ENCODE results near the gene TUFM. TPM values are rescaled to one million over a fixed set of nuclear protein-coding genes. Genes with fewer than 3 reads are reported as not detected.
A peak's percentile ranks its signal among the peaks of the same experiment; 100 is the strongest.

The TUFM gene
- total RNA-seq, 1 experiment from 2014 or later, result 207 TPM

DNA sequence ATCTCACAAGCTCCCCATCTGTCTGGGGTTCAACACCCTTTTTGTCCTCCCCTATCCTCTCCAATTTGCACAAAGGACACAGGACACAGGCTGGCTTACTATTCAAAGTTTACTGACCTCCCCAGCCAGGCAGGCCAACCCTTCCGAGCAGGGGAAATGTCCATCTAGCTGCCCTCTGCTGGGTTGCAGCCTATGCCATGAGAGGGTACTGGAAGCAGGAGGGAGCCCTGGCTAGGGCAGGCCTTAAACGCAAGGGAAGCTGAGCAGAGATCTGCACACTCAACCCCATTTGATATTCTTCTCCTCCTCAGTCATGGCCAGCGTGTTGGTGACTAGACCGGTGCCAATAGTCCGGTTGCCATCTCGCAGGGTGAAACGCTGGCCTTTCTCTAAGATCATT is 3.5 kb downstream of the TUFM start:
- Histone ChIP-seq H2AK5ac (ENCODE audit: insufficient read length, low read length) (no peak overlapping the region), H3K79me2 (ENCODE audit: insufficient read depth, low read length) (no peaks in the 10 kb centered on the region; the same call in 1 of the 2 replicates), H3K4ac (ENCODE audit: low read depth, low read length) (no peak overlapping the region), H4K8ac (replicated peaks; ENCODE audit: insufficient read length, low read depth, low read length) (no peak overlapping the region), H2BK12ac (ENCODE audit: insufficient read length, low read depth, low read length) (no peak overlapping the region), H3K27ac (ENCODE audit: insufficient read length, low read depth, low read length) (no peak overlapping the region), H3K27me3 (ENCODE audit: insufficient read depth, low read length) (no peaks in the 10 kb centered on the region), H3K23me2 (ENCODE audit: insufficient read length, low read depth, low read length, poor library complexity, severe bottlenecking) (peaks cover 5% of the 10 kb centered on the region), H2BK120ac (ENCODE audit: low read depth, low read length, poor library complexity, severe bottlenecking) (no peak overlapping the region), H4K5ac (ENCODE audit: insufficient read length, low read depth, low read length) (no peak overlapping the region), H2AFZ (ENCODE audit: low read length) (no peak overlapping the region), H3K4me2 (ENCODE audit: insufficient read depth, insufficient read length, low read length) (no peak overlapping the region), H3K56ac (ENCODE audit: insufficient read length, low read depth, low read length) (no peak overlapping the region), H3K23ac (ENCODE audit: insufficient read length, low read depth, low read length) (no peak overlapping the region), H3K9ac (ENCODE audit: extremely low read depth, insufficient read length, low read length) (no peak overlapping the region), H3K14ac (ENCODE audit: insufficient read depth, low read length) (no peak overlapping the region), H3K9me3 (ENCODE audit: control insufficient read depth, low read depth, low read length) (no peaks in the 10 kb centered on the region), H4K20me1 (ENCODE audit: control insufficient read depth, insufficient read depth, insufficient read length) (no peaks in the 10 kb centered on the region), H2BK20ac (ENCODE audit: low read depth, low read length, poor library complexity, severe bottlenecking) (no peak overlapping the region), H3K4me1 (ENCODE audit: insufficient read depth, low read length) (no peaks in the 10 kb centered on the region), H4K91ac (ENCODE audit: insufficient read length, low read depth, low read length) (no peak overlapping the region), H2BK15ac (ENCODE audit: low read depth, low read length) (no peak overlapping the region), H3K18ac (ENCODE audit: insufficient read length, low read depth, low read length) (no peak overlapping the region), H3K79me1 (ENCODE audit: insufficient read depth, low read depth, low read length, poor library complexity, severe bottlenecking) (no peaks in the 10 kb centered on the region), H2BK5ac (ENCODE audit: insufficient read length, low read length) (no peak overlapping the region), H3T11ph (ENCODE audit: low read length) (no peak overlapping the region)
- WGBS (ENCODE audit: extremely low coverage, insufficient read length, low lambda C conversion rate), result no CpG with 5 or more reads among the region's 7 CpGs
- DNase-seq, result no peak
- no peaks in the 10 kb centered on the region; the same call in 1 of the 2 replicates for H3K27me3 Mint-ChIP-seq (ENCODE audit: low read depth)
- H3K36me3 Mint-ChIP-seq (ENCODE audit: insufficient read depth in 1 of 3, low read depth in 3 of 3), result peaks cover 40 to 66% (median 44%) of the 10 kb centered on the region in 3 experiments; a peak in 6 of 7 replicates
- TF ChIP-seq, protein P1, sequence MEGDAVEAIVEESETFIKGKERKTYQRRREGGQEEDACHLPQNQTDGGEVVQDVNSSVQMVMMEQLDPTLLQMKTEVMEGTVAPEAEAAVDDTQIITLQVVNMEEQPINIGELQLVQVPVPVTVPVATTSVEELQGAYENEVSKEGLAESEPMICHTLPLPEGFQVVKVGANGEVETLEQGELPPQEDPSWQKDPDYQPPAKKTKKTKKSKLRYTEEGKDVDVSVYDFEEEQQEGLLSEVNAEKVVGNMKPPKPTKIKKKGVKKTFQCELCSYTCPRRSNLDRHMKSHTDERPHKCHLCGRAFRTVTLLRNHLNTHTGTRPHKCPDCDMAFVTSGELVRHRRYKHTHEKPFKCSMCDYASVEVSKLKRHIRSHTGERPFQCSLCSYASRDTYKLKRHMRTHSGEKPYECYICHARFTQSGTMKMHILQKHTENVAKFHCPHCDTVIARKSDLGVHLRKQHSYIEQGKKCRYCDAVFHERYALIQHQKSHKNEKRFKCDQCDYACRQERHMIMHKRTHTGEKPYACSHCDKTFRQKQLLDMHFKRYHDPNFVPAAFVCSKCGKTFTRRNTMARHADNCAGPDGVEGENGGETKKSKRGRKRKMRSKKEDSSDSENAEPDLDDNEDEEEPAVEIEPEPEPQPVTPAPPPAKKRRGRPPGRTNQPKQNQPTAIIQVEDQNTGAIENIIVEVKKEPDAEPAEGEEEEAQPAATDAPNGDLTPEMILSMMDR (conservative IDR thresholded peaks at IDR 0.05), result no peak
- no peaks in the 10 kb centered on the region for H3K9me3 Mint-ChIP-seq
- peaks cover 8 to 17% of the 10 kb centered on the region in 2 experiments for H3K4me1 Mint-ChIP-seq
- peak overlapping the region in 1 of 2 experiments; percentile 66; a peak in 2 of 5 replicates for H3K4me3 Mint-ChIP-seq
- H3K27ac Mint-ChIP-seq, result no peak overlapping the region
